KBM-7 (cell line): ENCODE measurements around the gene AMFR.

Experiments
- DNase-seq: peaks from one replicate; pipeline ENCODE4 v3.0.0-alpha.2; 2015
- in situ Hi-C: fragments of 300-500 bp; cut with MboI; formaldehyde crosslinking; loops from 2 replicates; pipeline ENCODE4 v1.14.3; 2020; ENCODE audit warnings: low sequenced_read_pairs, low pct_unique_long_range_greater_than_20kb, mixed read lengths

Gene AMFR

DNA sequence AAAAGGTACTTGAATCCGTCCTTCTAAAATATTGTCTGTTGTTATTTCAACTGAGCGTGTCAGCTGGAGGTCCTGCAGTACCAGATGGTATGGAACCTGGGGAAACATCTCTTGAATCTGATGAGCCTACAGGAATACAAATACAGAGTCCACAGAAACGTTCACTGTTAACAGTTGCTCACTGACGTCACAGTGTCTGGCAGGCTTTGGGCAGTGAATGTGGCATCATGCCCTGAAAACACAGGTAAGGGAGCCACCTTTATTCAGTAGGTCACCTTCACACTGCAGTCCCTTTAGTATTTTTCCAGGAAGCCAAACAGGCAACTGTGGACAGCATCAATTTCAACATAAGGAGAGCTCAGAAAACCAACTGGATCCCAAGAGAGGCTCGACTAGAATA, 56.1 kb downstream of the AMFR start:
- no peak for DNase-seq
- in situ Hi-C loops: no loop called here

DNA sequence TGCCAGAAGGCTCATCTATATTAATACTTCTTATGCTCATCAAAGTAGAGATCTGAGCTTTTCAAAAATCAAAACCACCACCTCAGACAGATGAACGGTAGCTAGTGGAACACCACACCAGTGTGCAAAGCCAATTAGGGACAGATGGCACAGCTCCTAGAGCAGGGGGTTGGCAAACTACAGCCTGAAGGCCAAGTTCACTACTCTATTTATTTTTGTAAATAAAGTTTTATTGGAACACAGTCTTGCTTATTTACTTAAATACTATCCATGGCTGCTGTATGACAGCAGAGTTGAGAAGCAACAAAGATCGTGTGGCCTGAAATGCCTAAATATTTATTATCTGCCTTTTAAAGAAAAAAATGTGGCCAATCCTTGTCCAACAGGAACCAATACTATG, 56.8 kb downstream of the AMFR start:
- in situ Hi-C loops: no loop called here
- no peak for DNase-seq

GRCh38 chr16:56367764-56368163, 57.6 kb downstream of the AMFR start:
- in situ Hi-C loops: no loop called here
- DNase-seq: no peak

GRCh38 chr16:56366945-56367344, 58.4 kb downstream of the AMFR start:
- in situ Hi-C loops: no loop called here
- no peak for DNase-seq

DNA sequence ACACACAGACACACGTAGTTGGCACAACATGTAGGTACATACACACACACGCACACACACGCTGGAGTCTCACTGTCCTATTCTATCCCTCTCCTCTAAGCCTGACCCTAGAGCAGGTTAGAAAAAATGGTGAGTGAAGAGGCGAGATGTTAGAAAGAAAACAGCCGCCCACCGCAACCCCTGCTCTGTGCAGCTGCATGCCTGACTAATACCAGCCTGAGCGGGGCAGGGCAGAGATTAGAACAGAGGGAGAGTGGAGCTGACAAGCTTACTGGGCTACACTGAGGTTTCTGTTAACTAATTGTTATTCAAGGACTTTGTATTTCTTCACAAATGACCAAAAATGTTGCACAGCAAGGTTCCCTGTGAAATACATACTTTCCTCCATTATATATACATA, 59.8 kb downstream of the AMFR start:
- DNase-seq: no peak
- in situ Hi-C loops: no loop called here

DNA sequence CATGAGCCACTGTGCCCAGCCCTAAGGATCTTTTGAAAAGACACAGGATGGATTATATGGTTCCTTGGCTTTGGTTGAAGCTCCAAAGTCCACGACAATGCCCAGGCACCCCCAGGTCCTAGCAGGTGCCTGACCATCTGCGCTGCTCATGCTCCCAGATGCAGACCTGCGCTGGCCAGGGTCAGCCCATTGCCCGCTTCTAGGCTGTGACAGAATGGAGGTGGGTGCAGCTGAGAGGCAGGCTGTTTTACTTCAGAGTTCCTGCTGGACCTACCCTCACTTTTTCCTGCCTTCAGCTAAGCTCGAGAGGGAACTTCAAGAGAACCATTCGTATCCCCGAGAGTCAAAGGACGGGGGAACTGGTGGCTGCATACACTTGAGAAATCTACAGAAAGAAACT, 60.5 kb downstream of the AMFR start:
- in situ Hi-C loops: no loop called here
- DNase-seq: no peak

DNA sequence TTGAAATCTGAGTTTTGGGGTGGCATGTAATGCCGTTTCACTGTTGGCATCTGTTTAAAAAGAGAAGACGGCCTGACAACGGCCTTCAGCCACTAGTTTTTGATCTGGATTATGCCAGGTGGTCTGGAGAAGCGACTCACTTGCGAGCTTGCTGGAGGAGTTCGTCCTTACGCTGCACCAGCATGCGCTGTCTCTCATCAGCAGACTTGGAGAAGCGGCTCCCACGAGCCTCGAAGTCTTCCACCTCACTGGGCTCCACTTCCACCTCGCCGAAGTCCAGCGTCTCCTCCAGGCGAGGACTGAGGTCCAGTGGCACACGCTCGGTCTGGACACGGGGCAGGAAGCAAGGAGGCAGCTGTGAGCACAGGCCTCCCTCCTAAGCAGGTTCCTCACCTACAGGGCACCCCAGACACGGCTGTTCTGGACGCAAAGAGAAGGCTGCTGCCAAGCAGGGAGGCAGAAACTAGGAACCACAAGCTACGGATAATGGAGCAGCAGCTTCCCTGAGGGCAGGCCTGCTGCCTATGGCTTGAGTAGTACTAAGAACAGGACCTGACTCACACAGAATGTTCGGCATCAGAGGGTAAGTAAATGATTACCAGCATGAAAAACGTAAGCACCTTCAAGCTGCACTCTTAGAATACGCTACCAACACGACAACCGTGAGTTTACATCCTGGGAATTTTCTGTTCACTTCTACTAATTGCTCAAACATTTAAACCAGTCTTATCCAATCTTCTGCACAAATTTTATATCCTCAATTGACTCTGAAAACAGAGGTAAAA, 61.4 kb downstream of the AMFR start:
- DNase-seq: no peak
- in situ Hi-C loops: no loop called here

DNA sequence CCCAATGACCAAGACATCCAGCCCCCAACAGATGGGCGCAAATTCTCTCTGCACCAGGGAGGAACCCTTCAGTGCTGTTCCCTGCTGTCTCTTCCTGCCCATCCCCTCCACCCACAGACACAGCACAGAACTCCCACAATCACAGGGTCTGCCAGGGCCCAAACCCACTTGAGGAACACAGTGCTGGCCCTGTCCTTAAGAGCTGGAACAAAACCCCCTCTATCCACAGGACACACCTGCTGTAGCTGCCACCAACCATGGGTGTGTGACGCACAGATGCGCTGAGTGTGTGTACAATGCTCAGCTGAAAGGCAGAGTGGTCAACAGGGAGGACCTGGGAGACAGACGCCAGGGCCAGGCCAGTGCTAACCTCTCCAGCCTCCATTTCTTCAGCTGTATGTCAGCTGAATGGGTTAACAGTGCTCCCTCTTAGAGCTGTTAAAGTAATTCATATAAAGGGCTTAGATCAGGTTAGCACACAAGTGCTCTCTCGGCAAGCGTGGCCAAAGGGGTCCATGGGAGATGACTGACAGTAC, 62.1 kb downstream of the AMFR start:
- in situ Hi-C loops: no loop called here
- DNase-seq: no peak

DNA sequence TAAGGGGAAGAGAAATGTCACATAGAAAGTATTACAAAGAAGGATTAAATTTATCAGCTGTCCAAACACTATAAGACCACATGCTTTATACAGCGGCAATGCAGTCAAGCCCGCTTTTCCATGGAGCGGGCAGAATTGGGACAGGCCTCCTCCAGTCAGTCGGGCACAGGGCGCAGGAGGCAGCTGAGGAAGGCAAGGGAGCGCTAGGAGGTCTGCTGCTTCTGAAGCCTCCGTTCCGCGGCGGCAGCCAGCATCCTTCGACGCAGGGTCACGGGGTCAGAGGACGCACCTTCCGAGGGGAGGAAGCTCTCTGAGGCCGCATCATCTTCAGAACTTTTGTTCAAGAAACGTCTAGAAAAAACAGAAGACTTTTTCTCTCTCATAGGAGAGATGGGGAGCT, 62.6 kb downstream of the AMFR start:
- in situ Hi-C loops: no loop called here
- DNase-seq: no peak

DNA sequence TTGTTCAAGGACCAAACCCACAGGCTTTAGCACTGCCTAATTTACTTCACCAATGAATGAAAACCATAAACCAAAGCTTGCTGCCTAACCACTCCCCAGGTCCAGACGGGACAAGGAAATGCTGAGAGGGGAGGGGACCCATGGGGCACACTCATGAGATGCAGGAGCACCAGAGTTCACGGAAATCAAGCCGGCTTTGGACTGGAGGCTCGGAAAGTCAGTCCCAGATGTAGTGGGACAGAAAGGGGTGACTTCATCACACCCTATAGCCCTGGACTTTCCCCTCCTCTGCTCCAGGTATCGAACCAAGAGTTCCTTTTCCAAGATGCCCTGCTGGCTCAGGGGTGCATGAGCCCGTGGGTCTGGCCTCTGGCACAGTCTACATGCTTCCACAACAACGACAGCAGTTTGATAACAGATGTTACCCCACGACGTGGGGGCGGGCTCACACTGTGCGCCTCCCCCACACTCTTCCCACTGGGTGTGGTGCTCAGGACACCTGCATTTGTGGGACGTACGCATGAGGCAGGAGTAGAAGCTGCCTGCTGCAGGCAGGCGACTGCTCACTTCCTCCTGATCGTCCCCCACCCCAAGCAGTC, 63.2 kb downstream of the AMFR start:
- in situ Hi-C loops: no loop called here

DNA sequence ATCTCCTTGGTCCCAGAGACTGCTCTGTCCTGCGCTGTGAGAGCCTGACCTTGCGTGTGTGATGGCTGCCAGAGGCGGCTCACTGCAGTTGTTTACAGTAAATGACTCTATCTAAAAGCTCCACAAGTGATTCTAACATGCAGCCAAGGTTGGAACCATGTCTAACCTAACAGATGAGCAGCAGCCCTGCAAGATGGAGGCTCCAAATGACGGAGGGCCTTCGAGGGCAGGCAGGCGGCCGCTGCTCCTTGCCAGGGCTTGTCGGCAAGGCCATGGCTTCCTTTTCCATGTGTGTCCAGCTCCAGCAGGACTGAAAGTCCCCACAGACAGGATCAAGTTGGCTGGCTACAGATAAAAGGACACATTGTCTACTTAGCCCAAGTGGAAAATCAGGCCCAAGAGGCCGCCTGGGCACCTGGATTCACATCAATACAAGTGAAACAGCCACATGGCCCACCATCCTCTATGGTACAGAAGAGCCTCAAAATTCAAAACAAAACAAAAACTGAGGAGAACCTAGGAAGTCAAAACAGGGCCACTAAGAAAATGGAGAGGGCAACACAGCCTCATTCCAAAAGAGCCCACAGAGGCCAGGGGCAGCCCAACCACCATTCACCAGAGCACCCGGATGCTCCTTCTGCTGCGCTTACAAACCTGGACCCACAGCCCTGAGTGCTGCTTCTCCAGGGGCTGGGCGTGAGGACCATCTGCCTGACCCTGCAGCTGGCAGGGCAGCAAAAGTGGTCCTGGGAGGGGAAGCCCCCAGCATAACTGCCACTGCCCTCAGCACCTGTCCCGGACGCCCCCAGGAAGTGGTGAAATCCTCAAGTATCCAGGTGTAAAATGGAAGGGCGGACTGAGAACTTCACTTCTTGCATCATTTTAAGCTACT, 65.0 kb downstream of the AMFR start:
- DNase-seq: no peak
- in situ Hi-C loops: no loop called here

More for the DNA sequence above, 63.2 kb downstream of the AMFR start:
- DNase-seq: no peak

- in situ Hi-C loops: no loop called here
- no peak for DNase-seq
Observed at GRCh38 chr16:56357765-56358322, 67.5 kb downstream of the AMFR start.

DNA sequence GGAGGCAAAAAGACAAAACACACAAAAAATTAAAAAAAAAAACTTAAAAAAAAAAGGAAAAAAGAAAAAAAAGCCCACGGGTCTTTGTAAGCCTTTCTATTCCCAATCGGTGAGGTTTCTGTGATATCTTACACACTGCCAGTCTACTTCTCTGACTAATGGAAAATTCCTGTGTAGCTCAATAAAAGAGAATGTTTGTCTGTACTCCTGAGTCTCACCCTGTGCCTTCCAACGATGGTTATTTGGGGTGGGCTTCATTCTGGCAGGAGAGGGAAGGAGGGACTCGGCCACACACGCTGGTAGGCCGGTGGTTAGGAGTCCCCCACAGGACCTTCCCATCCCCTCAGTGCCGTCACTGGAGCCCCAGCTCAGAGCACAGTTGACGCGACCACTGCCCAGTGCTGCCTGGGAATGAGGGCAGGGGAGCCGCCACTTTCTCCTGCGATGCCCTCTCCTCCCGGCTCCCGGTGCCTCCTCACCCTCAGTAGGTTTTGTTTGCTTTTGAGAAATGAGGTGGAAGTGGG, 68.0 kb downstream of the AMFR start:
- DNase-seq: no peak

GRCh38 chr16:56356276-56357240, 68.8 kb downstream of the AMFR start:
- in situ Hi-C loops: no loop called here
- DNase-seq: peak; percentile 59

More for the DNA sequence above, 68.0 kb downstream of the AMFR start:
- in situ Hi-C loops: no loop called here

DNA sequence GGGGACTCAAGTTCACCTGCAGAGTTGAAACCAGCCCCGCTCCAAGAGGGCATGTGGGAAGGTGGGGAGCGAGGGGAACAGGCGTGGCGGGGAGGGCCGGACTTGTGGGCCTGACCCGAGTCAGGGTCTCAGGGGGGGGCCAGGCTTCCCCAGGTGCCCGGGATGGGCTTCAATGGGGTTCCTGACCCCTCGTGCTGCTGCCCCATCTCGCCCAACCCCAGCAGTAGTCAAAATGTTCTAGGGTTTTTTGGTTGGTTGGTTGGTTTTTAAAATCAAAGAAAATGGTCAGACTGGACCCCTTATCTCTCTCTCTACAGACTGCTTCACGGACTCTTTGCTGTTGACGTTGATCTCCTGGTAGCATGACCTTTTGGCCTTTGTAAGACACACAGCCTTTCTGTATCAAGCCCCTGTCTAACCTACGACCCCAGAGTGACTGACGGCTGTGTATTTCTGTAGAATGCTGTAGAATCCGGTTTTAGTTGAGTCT, 69.5 kb downstream of the AMFR start:
- in situ Hi-C loops: no loop called here
- DNase-seq: no peak

- no peak for DNase-seq
- in situ Hi-C loops: no loop called here
Observed at GRCh38 chr16:56355221-56355620, 70.1 kb downstream of the AMFR start.

DNA sequence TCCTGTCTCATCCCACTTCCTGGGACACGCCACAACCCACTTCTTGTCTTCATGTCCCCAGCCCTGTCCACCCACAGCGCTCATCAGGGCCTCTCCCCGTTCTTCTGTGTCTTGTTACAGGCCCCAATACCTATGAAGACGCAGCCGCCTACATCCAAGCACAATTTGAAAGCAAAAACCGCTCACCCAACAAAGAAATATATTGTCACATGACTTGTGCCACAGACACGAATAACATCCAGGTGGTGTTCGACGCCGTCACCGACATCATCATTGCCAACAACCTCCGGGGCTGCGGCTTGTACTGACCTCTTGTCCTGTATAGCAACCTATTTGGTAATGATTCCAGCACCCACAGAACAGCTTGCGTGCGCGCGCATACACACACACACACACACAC, 70.6 kb downstream of the AMFR start:
- in situ Hi-C loops: no loop called here
- no peak for DNase-seq

DNA sequence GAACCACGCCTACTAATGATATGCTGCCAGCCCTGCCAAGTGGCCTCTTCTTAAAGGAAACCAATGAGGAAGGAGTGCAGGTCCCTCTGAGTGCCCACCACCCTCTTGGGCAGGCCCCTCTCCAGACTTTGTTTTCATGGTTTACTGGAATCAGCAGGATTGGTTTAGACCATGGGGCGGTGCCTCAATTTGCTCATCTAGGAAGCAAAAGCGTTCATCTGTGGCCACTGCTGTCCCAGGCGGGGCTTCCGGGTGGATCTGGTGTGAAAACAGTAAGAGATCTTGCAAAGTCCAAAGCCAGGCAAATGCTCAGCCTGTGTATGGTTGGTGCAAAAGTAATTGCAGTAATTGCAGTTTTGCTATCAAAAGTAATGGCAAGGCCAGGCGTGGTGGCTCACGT, 71.3 kb downstream of the AMFR start:
- DNase-seq: no peak
- in situ Hi-C loops: no loop called here
